Ovary (tissue), 3 donors: ENCODE results near the gene ZSCAN26.

Source experiments
- CTCF ChIP-seq, 3 donors: fragments of 450-650 bp in 2 of 3; fragments of 200-600 bp in 1 of 3; IDR thresholded peaks; one replicate each; pipeline versions ENCODE4 v1.5.1 to v1.8.0; 2016 to 2022; ENCODE audit warnings: antibody characterized with exemption in 3 of 3, mild to moderate bottlenecking in 1 of 3
- POLR2A ChIP-seq: fragments of 450-650 bp; IDR thresholded peaks from one replicate; pipeline ENCODE4 v1.6.1; 2017; ENCODE audit warnings: antibody characterized with exemption, mild to moderate bottlenecking, moderate library complexity
- donor health status: DM: no; HTN: no; CAD: no.

GRCh38 chr6:28226460-28226859 lies 40.5 kb upstream of the ZSCAN26 start:
- TF ChIP-seq POLR2A, result no peak
- TF ChIP-seq CTCF (IDR thresholded peaks at IDR 0.05), result no peak
